GM23338 (cell line): ENCODE data around the gene LRRC27. TPM values are rescaled to one million over a fixed set of nuclear protein-coding genes. Genes with fewer than 3 reads are reported as not detected.

Experiments used
- ATAC-seq: fragments of 200-7000 bp; cut with Tn5 transposase; 3 replicates; pipeline ENCODE4 v1.9.1; 2020
- DNase-seq: peaks from one replicate; pipeline ENCODE4 v3.0.0-alpha.2; 2015; ENCODE audit warnings: low spot score
- H2AFZ ChIP-seq: fragments of 200-600 bp; sonication (generic); 2 replicates; pipeline ENCODE4 v1.8.0; 2016; ENCODE audit warnings: antibody characterized with exemption, mild to moderate bottlenecking, moderate library complexity
- H3F3A ChIP-seq: fragments of 200-600 bp; sonication (generic); replicated peaks from 2 replicates; pipeline ENCODE4 v1.8.0; 2017; ENCODE audit warnings: antibody characterized with exemption, mixed run types, low read depth
- H3K27ac ChIP-seq: fragments of 200-600 bp; sonication (generic); 2 replicates; pipeline ENCODE4 v1.6.1; 2016; ENCODE audit warnings: low read depth
- H3K27me3 ChIP-seq: fragments of 200-600 bp; sonication (generic); 2 replicates; pipeline ENCODE4 v1.8.0; 2016; ENCODE audit warnings: mild to moderate bottlenecking, mixed run types, moderate library complexity; ENCODE audit not compliant: insufficient read depth
- H3K36me3 ChIP-seq: fragments of 200-600 bp; sonication (generic); 2 replicates; pipeline ENCODE4 v1.8.0; 2016; ENCODE audit warnings: mild to moderate bottlenecking; ENCODE audit not compliant: insufficient read depth
- H3K4me1 ChIP-seq: fragments of 200-600 bp; sonication (generic); 2 replicates; pipeline ENCODE4 v1.8.0; 2016; ENCODE audit warnings: mild to moderate bottlenecking, moderate library complexity; ENCODE audit not compliant: insufficient read depth
- H3K4me2 ChIP-seq: fragments of 200-600 bp; sonication (generic); 2 replicates; pipeline ENCODE4 v1.7.1; 2017; ENCODE audit warnings: mixed run types
- H3K4me3 ChIP-seq: fragments of 200-600 bp; sonication (generic); 2 replicates; pipeline ENCODE4 v1.6.1; 2016; ENCODE audit warnings: mixed run types
- H3K79me2 ChIP-seq: fragments of 200-600 bp; sonication (generic); replicated peaks from 2 replicates; pipeline ENCODE4 v1.8.0; 2017; ENCODE audit warnings: mild to moderate bottlenecking; ENCODE audit not compliant: insufficient read depth
- H3K9me2 ChIP-seq: fragments of 200-600 bp; sonication (generic); 2 replicates; pipeline ENCODE4 v1.8.0; 2017; ENCODE audit not compliant: insufficient read depth
- H4K20me1 ChIP-seq: fragments of 200-600 bp; sonication (generic); replicated peaks from 2 replicates; pipeline ENCODE4 v1.8.0; 2017; ENCODE audit warnings: mild to moderate bottlenecking; ENCODE audit not compliant: insufficient read depth
- H3K27ac Mint-ChIP-seq: 2 replicates; pipeline ENCODE4 v1.8.0; 2020; ENCODE audit warnings: inconsistent platforms, mild to moderate bottlenecking, moderate library complexity, mixed read lengths
- H3K27me3 Mint-ChIP-seq: 3 replicates; pipeline ENCODE4 v1.8.0; 2022; ENCODE audit warnings: low read depth, mild to moderate bottlenecking, moderate library complexity, mixed read lengths, inconsistent platforms; ENCODE audit not compliant: insufficient read depth, poor library complexity
- H3K36me3 Mint-ChIP-seq: 3 replicates; pipeline ENCODE4 v1.8.0; 2021; ENCODE audit warnings: low read depth, mild to moderate bottlenecking, inconsistent platforms, moderate library complexity, mixed read lengths
- H3K4me1 Mint-ChIP-seq: 3 replicates; pipeline ENCODE4 v1.8.0; 2020; ENCODE audit warnings: mild to moderate bottlenecking, inconsistent platforms, mixed read lengths
- H3K4me3 Mint-ChIP-seq: 3 replicates; pipeline ENCODE4 v1.8.0; 2021; ENCODE audit warnings: moderate library complexity, mild to moderate bottlenecking, inconsistent platforms, mixed read lengths
- H3K9me3 Mint-ChIP-seq: 3 replicates; pipeline ENCODE4 v1.8.0; 2020; ENCODE audit warnings: moderate library complexity, mild to moderate bottlenecking, inconsistent platforms, mixed read lengths
- CREB1 ChIP-seq: fragments of 250-450 bp; sonication (Bioruptor Pico); IDR thresholded peaks from 2 replicates; pipeline ENCODE4 v1.5.0; 2020; ENCODE audit warnings: low read depth, mild to moderate bottlenecking, moderate library complexity
- CTCF ChIP-seq, 2 experiments: fragments of 200-600 bp in 1 of 2; sonication (generic) in 1 of 2; conservative IDR thresholded peaks; 2 replicates each; pipeline versions ENCODE4 v1.5.1 to v1.6.1; 2016 to 2017; ENCODE audit warnings: antibody characterized with exemption in 2 of 2, low read depth in 2 of 2, mild to moderate bottlenecking in 2 of 2, moderate library complexity in 1 of 2
- ETS1 ChIP-seq: IDR thresholded peaks from 2 replicates; pipeline ENCODE4 v1.6.1; 2016; ENCODE audit warnings: antibody characterized with exemption
- EZH2 ChIP-seq: fragments of 200-600 bp; sonication (generic); IDR thresholded peaks from one replicate; pipeline ENCODE4 v1.8.0; 2017; ENCODE audit warnings: antibody characterized with exemption, mild to moderate bottlenecking, low read depth; ENCODE audit not compliant: unreplicated experiment
- EZH2phosphoT487 ChIP-seq: fragments of 200-600 bp; sonication (generic); IDR thresholded peaks from one replicate; pipeline ENCODE4 v1.8.1; 2018; ENCODE audit warnings: antibody characterized with exemption; ENCODE audit not compliant: unreplicated experiment
- JUNB ChIP-seq: IDR thresholded peaks from one replicate; pipeline ENCODE4 v1.6.1; 2016; ENCODE audit warnings: antibody characterized with exemption; ENCODE audit not compliant: unreplicated experiment
- NANOG ChIP-seq: IDR thresholded peaks from 2 replicates; pipeline ENCODE4 v1.6.1; 2016; ENCODE audit warnings: antibody characterized with exemption, borderline replicate concordance
- POLR2AphosphoS5 ChIP-seq: IDR thresholded peaks from 2 replicates; pipeline ENCODE4 v1.6.1; 2016; ENCODE audit warnings: antibody characterized with exemption, low read depth
- REST ChIP-seq: IDR thresholded peaks from one replicate; pipeline ENCODE4 v1.6.1; 2018; ENCODE audit warnings: antibody characterized with exemption; ENCODE audit not compliant: unreplicated experiment
- STAT1 ChIP-seq: IDR thresholded peaks from one replicate; pipeline ENCODE4 v1.6.1; 2016; ENCODE audit warnings: antibody characterized with exemption; ENCODE audit not compliant: unreplicated experiment
- ZNF114 ChIP-seq: fragments of 250-450 bp; sonication (Bioruptor Pico); IDR thresholded peaks from 2 replicates; pipeline ENCODE4 v1.5.0; 2020; ENCODE audit warnings: mild to moderate bottlenecking, moderate library complexity
- ZNF331 ChIP-seq: fragments of 250-450 bp; sonication (Bioruptor Pico); IDR thresholded peaks from 2 replicates; pipeline ENCODE4 v1.5.0; 2020; ENCODE audit warnings: low read depth, mild to moderate bottlenecking, moderate library complexity
- ZNF462 ChIP-seq: fragments of 250-450 bp; sonication (Bioruptor Pico); IDR thresholded peaks from 2 replicates; pipeline ENCODE4 v1.5.0; 2020; ENCODE audit warnings: mild to moderate bottlenecking, moderate library complexity
- polyA plus RNA-seq: library from polyadenylated mRNA; unstranded; fragments of >200 nt; fragmentation: Nextera tagmentation; extraction: Ambion mirVana; gene quantifications from 2 replicates; pipeline ENCODE4 v1.2.1, GENCODE V29; 2016
- total RNA-seq: library from RNA; depleted of rRNA; stranded (reverse); fragments of >200 nt; shearing (Covaris generic); gene quantifications from 2 replicates; pipeline ENCODE4 v1.2.3, GENCODE V29; 2014

Gene LRRC27
- total and polyA plus RNA-seq, 2 experiments from 2014 or later, result 2.9 to 3.5 TPM

GRCh38 chr10:132422903-132423825 lies 91.2 kb downstream of the LRRC27 start:
- no peak overlapping the region for H3K4me3 Mint-ChIP-seq

More at GRCh38 chr10:132422903-132423825, 91.2 kb downstream of the LRRC27 start:
- no peaks in the 10 kb centered on the region for H3K27me3 ChIP-seq
- H3K36me3 ChIP-seq, result no peaks in the 10 kb centered on the region
- no peak overlapping the region for H3K27ac ChIP-seq
- H3K4me1 ChIP-seq, result peaks cover 10% of the 10 kb centered on the region
- H3K27ac Mint-ChIP-seq, result no peak overlapping the region
- H3K9me3 Mint-ChIP-seq, result no peaks in the 10 kb centered on the region; the same call in 2 of the 3 replicates
- H4K20me1 ChIP-seq, result no peaks in the 10 kb centered on the region
- 0 out of 2 replicates have a peak, but pooled peaks cover 17% of the 10 kb centered on the region for H3F3A ChIP-seq
- H3K4me3 ChIP-seq, result no peak overlapping the region
- peaks cover 1% of the 10 kb centered on the region for H3K27me3 Mint-ChIP-seq
- no peaks in the 10 kb centered on the region; the same call in 2 of the 3 replicates for H3K36me3 Mint-ChIP-seq
- DNase-seq, result no peak
- H2AFZ ChIP-seq, result no peak overlapping the region
- no peaks in the 10 kb centered on the region for H3K9me2 ChIP-seq
- ATAC-seq, result no peak
- no peak for TF ChIP-seq EZH2phosphoT487
- no peak for TF ChIP-seq CREB1 (CRISPR knock-in tag)
- TF ChIP-seq STAT1, result no peak
- no peak for TF ChIP-seq ZNF462 (CRISPR knock-in tag)
- no peak for TF ChIP-seq ZNF114 (CRISPR knock-in tag)
- no peak for TF ChIP-seq ETS1
- TF ChIP-seq POLR2AphosphoS5, result no peak
- TF ChIP-seq ZNF331 (CRISPR knock-in tag), result no peak
- TF ChIP-seq JUNB, result no peak
- no peak for TF ChIP-seq EZH2
- no peak for TF ChIP-seq REST
- no peak for TF ChIP-seq CTCF (conservative IDR thresholded peaks at IDR 0.05; ENCODE audit: low read depth in 2 of 2)
- TF ChIP-seq NANOG, result no peak
- H3K4me1 Mint-ChIP-seq, result peaks cover 25% of the 10 kb centered on the region
- H3K79me2 ChIP-seq, result no peaks in the 10 kb centered on the region
- no peak overlapping the region for H3K4me2 ChIP-seq
